ENCODE results near the gene ALKBH2.

ALKBH2 gene

DNA sequence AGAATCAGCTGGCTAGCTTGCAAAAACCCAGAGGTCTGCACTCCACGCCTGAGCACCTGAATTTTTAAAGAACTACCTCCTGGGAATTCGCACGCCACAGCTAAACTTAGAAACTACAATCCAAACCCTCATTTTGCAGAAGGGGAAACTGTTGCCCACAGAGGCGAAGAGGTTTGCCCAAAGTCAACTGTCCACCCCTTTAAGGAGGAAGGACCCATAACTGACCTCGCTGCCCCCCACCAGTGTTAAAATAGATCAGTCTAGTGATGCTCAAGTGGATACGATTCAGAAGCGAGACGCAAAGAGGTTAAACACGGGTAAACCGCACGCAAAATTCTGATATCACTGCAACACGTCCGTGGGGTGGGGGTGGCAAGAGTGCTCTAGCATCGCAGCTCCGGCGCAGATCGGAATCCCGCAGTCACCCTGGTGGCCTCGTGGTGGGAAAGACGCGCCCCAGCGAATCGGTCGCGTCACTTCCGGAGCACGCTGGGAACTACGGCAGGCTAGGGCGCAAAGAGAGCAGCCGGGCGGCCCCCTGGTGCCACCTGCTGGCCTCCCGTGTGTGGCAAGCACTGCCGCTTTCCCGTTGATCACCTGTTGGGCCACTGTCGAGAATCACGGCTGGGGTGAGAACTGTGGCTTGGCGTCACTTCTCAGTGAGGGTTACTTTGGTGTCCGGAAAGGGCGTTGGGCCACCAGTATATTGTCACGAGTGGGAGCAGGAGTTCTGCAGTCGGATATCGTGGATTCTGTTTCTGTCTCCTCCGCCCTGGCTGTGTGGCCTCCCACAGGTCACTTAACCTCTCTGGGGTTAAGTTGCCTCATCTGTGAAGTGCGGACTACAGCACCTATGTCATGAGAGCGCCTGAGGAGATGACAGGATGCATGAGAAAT, at the start of gene ALKBH2:
Gene ALKBH2, minus strand, starts transcription at position 451 of the 897 bp plus-strand sequence. CDS start 686 bp downstream, outside the sequence.
- TF ChIP-seq, protein P1, sequence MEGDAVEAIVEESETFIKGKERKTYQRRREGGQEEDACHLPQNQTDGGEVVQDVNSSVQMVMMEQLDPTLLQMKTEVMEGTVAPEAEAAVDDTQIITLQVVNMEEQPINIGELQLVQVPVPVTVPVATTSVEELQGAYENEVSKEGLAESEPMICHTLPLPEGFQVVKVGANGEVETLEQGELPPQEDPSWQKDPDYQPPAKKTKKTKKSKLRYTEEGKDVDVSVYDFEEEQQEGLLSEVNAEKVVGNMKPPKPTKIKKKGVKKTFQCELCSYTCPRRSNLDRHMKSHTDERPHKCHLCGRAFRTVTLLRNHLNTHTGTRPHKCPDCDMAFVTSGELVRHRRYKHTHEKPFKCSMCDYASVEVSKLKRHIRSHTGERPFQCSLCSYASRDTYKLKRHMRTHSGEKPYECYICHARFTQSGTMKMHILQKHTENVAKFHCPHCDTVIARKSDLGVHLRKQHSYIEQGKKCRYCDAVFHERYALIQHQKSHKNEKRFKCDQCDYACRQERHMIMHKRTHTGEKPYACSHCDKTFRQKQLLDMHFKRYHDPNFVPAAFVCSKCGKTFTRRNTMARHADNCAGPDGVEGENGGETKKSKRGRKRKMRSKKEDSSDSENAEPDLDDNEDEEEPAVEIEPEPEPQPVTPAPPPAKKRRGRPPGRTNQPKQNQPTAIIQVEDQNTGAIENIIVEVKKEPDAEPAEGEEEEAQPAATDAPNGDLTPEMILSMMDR (IDR thresholded peaks at IDR 0.05; ENCODE audit: borderline replicate concordance, control extremely low read depth, extremely low read depth, insufficient read depth, missing control alignments) = peak; percentile 98
- in situ Hi-C loops (cut with MboI; ENCODE audit: low sequenced_read_pairs, unreplicated experiment) = loop anchor here (25.0 kb wide), 3 partner anchors 206 to 531 kb away; partner anchors contain the start of genes DAO, ISCU and SART3
- DNase-seq (ENCODE audit: low spot score) = peak; percentile 93

DNA sequence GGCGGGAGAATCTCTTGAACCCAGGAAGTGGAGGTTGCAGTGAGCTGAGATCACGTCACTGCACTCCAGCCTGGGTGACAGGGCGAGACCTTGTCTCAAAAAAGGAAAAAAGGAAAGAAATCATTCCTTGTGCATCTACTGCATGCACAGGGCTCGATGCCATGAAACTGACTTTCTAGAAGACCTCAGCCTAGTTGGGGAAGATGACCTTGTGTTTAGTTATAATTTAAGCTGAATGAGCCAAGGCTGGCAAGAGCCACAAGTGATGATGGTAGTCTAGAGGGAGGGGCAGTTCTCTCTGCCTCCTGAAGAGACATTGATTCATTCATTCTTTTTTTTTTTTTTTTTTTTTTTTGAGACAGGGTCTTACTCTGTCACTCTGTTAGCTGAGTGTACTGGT, 47.3 kb upstream of the ALKBH2 start:
- in situ Hi-C loops (cut with MboI; ENCODE audit: low sequenced_read_pairs, unreplicated experiment) = no loop called here

DNA sequence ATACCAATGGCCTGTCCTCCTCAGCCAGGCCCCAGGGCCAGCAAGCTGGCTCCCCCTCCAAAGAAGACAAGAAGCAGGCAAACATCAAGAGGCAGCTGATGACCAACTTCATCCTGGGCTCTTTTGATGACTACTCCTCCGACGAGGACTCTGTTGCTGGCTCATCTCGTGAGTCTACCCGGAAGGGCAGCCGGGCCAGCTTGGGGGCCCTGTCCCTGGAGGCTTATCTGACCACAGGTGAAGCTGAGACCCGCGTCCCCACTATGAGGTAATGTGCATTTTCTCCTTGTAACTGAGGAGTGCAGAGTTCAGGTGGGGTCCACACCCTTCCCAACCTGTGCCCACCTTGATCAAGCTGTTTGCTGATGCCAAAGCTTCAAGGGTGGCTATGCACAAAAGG, 46.5 kb upstream of the ALKBH2 start:
- DNase-seq (ENCODE audit: low spot score) = no peak

More for the DNA sequence above, 47.3 kb upstream of the ALKBH2 start:
- TF ChIP-seq, protein P1 (IDR thresholded peaks at IDR 0.05; ENCODE audit: borderline replicate concordance, control extremely low read depth, extremely low read depth, insufficient read depth, missing control alignments) = no peak
- no peak for DNase-seq (ENCODE audit: low spot score)

DNA sequence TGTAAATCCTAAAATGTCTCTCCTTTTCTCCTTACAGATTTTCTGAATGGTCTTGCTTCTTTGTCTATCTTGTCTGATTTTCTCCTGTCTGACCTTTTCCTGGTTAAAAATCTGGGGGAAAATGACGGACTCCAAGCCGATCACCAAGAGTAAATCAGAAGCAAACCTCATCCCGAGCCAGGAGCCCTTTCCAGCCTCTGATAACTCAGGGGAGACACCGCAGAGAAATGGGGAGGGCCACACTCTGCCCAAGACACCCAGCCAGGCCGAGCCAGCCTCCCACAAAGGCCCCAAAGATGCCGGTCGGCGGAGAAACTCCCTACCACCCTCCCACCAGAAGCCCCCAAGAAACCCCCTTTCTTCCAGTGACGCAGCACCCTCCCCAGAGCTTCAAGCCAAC, 46.1 kb upstream of the ALKBH2 start:
- TF ChIP-seq, protein P1 (IDR thresholded peaks at IDR 0.05; ENCODE audit: borderline replicate concordance, control extremely low read depth, extremely low read depth, insufficient read depth, missing control alignments) = no peak
- no peak for DNase-seq (ENCODE audit: low spot score)
- in situ Hi-C loops (cut with MboI; ENCODE audit: low sequenced_read_pairs, unreplicated experiment) = no loop called here

More for the DNA sequence above, 46.5 kb upstream of the ALKBH2 start:
- TF ChIP-seq, protein P1 (IDR thresholded peaks at IDR 0.05; ENCODE audit: borderline replicate concordance, control extremely low read depth, extremely low read depth, insufficient read depth, missing control alignments) = no peak
- in situ Hi-C loops (cut with MboI; ENCODE audit: low sequenced_read_pairs, unreplicated experiment) = no loop called here

DNA sequence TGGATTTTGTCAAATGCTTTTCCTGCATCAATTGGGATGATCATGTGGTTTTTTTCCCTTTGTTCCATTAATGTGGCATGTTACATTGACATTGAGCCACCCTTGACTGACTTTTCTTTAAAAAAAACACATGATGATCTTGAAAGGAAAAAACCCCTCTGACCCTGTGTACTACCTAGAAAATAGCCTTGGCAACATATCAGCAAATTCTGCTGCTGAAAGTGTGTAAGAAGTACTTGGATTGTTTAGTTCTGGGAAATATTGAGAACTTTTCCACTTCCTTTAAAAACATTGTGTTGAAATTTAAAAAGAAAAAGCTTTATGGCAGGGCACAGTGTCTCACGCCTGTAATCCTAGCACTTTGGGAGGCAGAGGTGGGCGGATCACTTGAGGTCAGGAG, 43.8 kb upstream of the ALKBH2 start:
- in situ Hi-C loops (cut with MboI; ENCODE audit: low sequenced_read_pairs, unreplicated experiment) = no loop called here
- TF ChIP-seq, protein P1 (IDR thresholded peaks at IDR 0.05; ENCODE audit: borderline replicate concordance, control extremely low read depth, extremely low read depth, insufficient read depth, missing control alignments) = no peak
- DNase-seq (ENCODE audit: low spot score) = no peak

DNA sequence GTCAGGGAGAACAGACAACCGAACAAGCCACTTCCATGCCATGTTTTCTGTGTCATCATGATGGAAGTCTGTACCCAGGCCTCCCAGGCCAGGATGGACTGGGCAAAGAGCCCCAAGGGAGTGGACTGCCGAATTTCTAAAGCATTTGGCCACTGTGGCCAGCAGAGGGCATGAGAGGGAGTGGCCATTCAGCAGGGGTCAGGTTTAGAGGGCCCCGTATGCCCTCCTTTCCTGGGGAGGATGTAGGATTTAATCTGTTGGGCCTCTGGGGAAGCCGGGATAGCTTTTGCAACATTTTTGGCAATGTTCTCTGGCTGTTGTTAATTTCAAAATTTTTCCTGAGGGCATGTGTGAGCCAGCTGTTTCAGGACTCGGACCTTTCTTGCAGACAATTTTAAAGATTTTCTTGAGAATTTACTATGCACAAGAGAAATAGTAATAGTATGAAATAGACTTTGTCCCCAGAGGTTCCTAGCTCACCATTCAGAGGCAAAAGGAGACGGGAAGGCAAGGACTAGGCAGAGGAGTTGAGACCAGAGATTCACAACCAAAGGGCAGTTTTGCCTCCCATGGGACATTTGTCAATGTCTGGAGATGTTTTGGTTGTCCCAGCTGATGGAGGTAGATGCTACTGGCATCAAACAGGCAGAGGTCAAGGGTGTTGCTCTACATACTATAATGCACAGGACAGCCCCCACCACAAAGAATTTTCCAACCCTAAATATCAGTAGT, 41.1 kb upstream of the ALKBH2 start:
- TF ChIP-seq, protein P1 (IDR thresholded peaks at IDR 0.05; ENCODE audit: borderline replicate concordance, control extremely low read depth, extremely low read depth, insufficient read depth, missing control alignments) = no peak
- in situ Hi-C loops (cut with MboI; ENCODE audit: low sequenced_read_pairs, unreplicated experiment) = no loop called here
- peak; percentile 37 for DNase-seq (ENCODE audit: low spot score)
